Ascending aorta (tissue), 2 donors: Measurements from ENCODE around the gene NFYA. TPM values are rescaled to one million over a fixed set of nuclear protein-coding genes. Genes with fewer than 3 reads are reported as not detected.

Experiments
- DNase-seq, 2 donors: peaks; one replicate each; pipeline ENCODE4 v3.0.0-alpha.2; 2019; ENCODE audit warnings: low spot score in 2 of 2
- H3K27ac ChIP-seq, 2 donors: fragments of 200-600 bp; sonication (generic); one replicate each; pipeline ENCODE4 v1.5.1; 2016 to 2017; ENCODE audit warnings: mild to moderate bottlenecking in 1 of 2
- H3K27me3 ChIP-seq: fragments of 200-600 bp; sonication (generic); one replicate; pipeline ENCODE4 v1.5.1; 2017
- H3K36me3 ChIP-seq, 2 donors: fragments of 200-600 bp; sonication (generic); one replicate each; pipeline ENCODE4 v1.5.1; 2016
- H3K4me1 ChIP-seq, 2 donors: fragments of 200-600 bp; sonication (generic); one replicate each; pipeline ENCODE4 v1.5.1; 2016 to 2017; ENCODE audit warnings: mild to moderate bottlenecking in 1 of 2
- H3K4me3 ChIP-seq, 2 donors: fragments of 200-600 bp; sonication (generic); one replicate each; pipeline ENCODE4 v1.5.1; 2016 to 2017; ENCODE audit warnings: mild to moderate bottlenecking in 1 of 2
- H3K9me3 ChIP-seq, 2 donors: fragments of 200-600 bp; sonication (generic); one replicate each; pipeline ENCODE4 v1.5.1; 2016
- intact Hi-C: fragments of 100-400 bp; cut with DNase I; formaldehyde crosslinking; loops from one replicate; pipeline ENCODE4 v1.15.1; 2023
- total RNA-seq: library from RNA; depleted of rRNA; stranded (reverse); fragments of >200 nt; gene quantifications from one replicate; pipeline ENCODE4 v1.1.0, GENCODE V29; 2016
- TF ChIP-seq, protein P1 (sequence below), 3 experiments: fragments of 200-600 bp in 2 of 3; fragments of 450-650 bp in 1 of 3; sonication (generic) in 2 of 3; IDR thresholded peaks; one replicate each; pipeline ENCODE4 v1.5.1; 2016 to 2019; ENCODE audit warnings: antibody characterized with exemption in 3 of 3, mild to moderate bottlenecking in 1 of 3, moderate library complexity in 1 of 3

The NFYA gene
- total RNA-seq, 1 donor from 2014 or later, result 10.4 TPM

DNA sequence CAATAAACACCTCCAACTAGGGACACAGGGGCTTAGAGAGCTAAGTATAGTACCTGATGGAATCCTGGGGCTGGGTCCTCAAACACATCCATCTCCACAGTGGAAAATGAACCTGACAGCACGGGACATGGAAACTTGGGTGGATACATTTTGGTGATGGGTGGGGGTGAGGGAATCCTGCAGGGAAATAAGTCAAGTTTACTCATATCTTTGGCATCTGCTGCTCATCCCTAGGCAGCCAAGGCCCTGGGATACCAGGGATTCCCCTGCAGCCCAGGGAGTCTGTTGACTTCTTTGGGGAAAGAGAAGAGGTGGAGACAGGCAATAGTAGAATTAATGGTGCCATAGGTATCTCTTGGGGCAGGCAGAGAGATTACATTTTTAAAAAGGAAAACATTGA is 13.2 kb upstream of the NFYA start:
- Histone ChIP-seq H3K27me3 (no peaks in the 10 kb centered on the region), H3K4me1 (no peaks in the 10 kb centered on the region), H3K36me3 (peaks cover 8 to 16% of the 10 kb centered on the region in 2 donors), H3K27ac (no peak overlapping the region), H3K9me3 (no peaks in the 10 kb centered on the region), H3K4me3 (no peak overlapping the region)
- TF ChIP-seq, protein P1, sequence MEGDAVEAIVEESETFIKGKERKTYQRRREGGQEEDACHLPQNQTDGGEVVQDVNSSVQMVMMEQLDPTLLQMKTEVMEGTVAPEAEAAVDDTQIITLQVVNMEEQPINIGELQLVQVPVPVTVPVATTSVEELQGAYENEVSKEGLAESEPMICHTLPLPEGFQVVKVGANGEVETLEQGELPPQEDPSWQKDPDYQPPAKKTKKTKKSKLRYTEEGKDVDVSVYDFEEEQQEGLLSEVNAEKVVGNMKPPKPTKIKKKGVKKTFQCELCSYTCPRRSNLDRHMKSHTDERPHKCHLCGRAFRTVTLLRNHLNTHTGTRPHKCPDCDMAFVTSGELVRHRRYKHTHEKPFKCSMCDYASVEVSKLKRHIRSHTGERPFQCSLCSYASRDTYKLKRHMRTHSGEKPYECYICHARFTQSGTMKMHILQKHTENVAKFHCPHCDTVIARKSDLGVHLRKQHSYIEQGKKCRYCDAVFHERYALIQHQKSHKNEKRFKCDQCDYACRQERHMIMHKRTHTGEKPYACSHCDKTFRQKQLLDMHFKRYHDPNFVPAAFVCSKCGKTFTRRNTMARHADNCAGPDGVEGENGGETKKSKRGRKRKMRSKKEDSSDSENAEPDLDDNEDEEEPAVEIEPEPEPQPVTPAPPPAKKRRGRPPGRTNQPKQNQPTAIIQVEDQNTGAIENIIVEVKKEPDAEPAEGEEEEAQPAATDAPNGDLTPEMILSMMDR (IDR thresholded peaks at IDR 0.05), result no peak
- intact Hi-C loops, result no loop called here
- no peak for DNase-seq

DNA sequence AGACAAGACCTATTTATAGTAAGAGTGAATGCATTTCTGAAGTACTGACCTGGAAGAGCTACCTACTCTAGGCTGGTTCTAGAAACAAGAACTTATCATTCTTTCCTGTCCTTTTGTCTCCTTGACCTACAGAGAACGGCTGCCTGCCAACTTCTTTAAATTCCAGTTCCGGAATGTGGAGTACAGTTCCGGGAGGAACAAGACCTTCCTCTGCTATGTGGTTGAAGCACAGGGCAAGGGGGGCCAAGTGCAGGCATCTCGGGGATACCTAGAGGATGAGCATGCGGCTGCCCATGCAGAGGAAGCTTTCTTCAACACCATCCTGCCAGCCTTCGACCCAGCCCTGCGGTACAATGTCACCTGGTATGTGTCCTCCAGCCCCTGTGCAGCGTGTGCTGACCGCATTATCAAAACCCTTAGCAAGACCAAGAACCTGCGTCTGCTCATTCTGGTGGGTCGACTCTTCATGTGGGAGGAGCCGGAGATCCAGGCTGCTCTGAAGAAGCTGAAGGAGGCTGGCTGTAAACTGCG is 11.5 kb upstream of the NFYA start:
- TF ChIP-seq, protein P1 (IDR thresholded peaks at IDR 0.05), result no peak
- Histone ChIP-seq H3K27me3 (no peaks in the 10 kb centered on the region), H3K27ac (no peak overlapping the region), H3K4me3 (no peak overlapping the region), H3K4me1 (no peaks in the 10 kb centered on the region), H3K9me3 (no peaks in the 10 kb centered on the region), H3K36me3 (peaks cover 8 to 24% of the 10 kb centered on the region in 2 donors)
- DNase-seq, result no peak
- intact Hi-C loops, result no loop called here

GRCh38 chr6:41062056-41062455 is 10.7 kb upstream of the NFYA start:
- DNase-seq, result no peak
- H3K27ac ChIP-seq, result no peak overlapping the region
- H3K9me3 ChIP-seq, result no peaks in the 10 kb centered on the region
- no peaks in the 10 kb centered on the region for H3K4me1 ChIP-seq
- no peak overlapping the region for H3K4me3 ChIP-seq
- H3K36me3 ChIP-seq, result peaks cover 8 to 24% of the 10 kb centered on the region in 2 donors
- H3K27me3 ChIP-seq, result no peaks in the 10 kb centered on the region
- intact Hi-C loops, result no loop called here
- TF ChIP-seq, protein P1 (IDR thresholded peaks at IDR 0.05), result no peak

GRCh38 chr6:41063884-41064285 is 8.9 kb upstream of the NFYA start:
- H3K27me3 ChIP-seq, result no peaks in the 10 kb centered on the region
- no peak overlapping the region for H3K27ac ChIP-seq
- no peaks in the 10 kb centered on the region for H3K9me3 ChIP-seq
- no peak overlapping the region for H3K4me3 ChIP-seq
- no peak for DNase-seq
- TF ChIP-seq, protein P1 (IDR thresholded peaks at IDR 0.05), result no peak
- H3K36me3 ChIP-seq, result peaks cover 14 to 39% of the 10 kb centered on the region in 2 donors
- intact Hi-C loops, result no loop called here
- no peaks in the 10 kb centered on the region for H3K4me1 ChIP-seq

DNA sequence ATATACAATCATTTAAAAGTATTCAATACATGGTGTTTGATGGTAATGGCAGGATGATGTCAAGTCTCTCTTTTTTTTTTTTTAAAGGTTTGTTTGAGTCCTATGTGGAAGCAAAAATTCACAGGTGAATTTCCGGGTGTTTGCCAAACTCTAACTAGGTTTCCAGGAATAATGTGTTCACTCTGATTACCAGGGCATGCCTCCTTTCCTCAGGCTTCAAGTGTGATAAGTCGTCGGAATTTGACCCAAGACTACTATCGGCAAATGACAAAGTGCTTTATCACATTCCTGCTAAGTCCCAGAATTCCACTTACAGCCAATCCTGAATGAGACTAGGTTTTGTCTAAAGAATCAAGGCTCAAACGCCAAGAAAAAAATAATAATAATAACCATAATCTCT is 7.9 kb upstream of the NFYA start:
- no peak overlapping the region for H3K27ac ChIP-seq
- H3K27me3 ChIP-seq, result no peaks in the 10 kb centered on the region
- H3K4me3 ChIP-seq, result no peak overlapping the region
- intact Hi-C loops, result no loop called here
- H3K36me3 ChIP-seq, result peaks cover 14 to 45% of the 10 kb centered on the region in 2 donors
- H3K9me3 ChIP-seq, result no peaks in the 10 kb centered on the region
- TF ChIP-seq, protein P1 (IDR thresholded peaks at IDR 0.05), result no peak
- H3K4me1 ChIP-seq, result no peaks in the 10 kb centered on the region
- DNase-seq, result no peak
